OCI-LY1 (cell line): ENCODE measurements around the gene SLC39A6.

Experiments used
- H2AFZ ChIP-seq: fragments of 200-600 bp; sonication (generic), shearing (Covaris generic); 2 replicates; pipeline ENCODE4 v1.6.0; 2014; ENCODE audit warnings: antibody characterized with exemption, mild to moderate bottlenecking, low read length
- H3F3A ChIP-seq: fragments of 200-600 bp; sonication (generic), shearing (Covaris generic); 2 replicates; pipeline ENCODE4 v1.6.0; 2014; ENCODE audit warnings: mild to moderate bottlenecking, antibody characterized with exemption, low read length, moderate library complexity; ENCODE audit not compliant: insufficient read depth
- H3K27ac ChIP-seq: fragments of 200-600 bp; sonication (generic); 2 replicates; pipeline ENCODE4 v1.5.1; 2014; ENCODE audit warnings: low read length, mixed run types, mild to moderate bottlenecking, low read depth; ENCODE audit not compliant: poor library complexity, severe bottlenecking
- H3K27me3 ChIP-seq: fragments of 200-600 bp; sonication (generic); 2 replicates; pipeline ENCODE4 v1.6.0; 2014; ENCODE audit warnings: antibody characterized with exemption, mild to moderate bottlenecking, low read length, moderate library complexity; ENCODE audit not compliant: insufficient read depth
- H3K36me3 ChIP-seq: fragments of 200-600 bp; sonication (generic); 2 replicates; pipeline ENCODE4 v1.6.1; 2014; ENCODE audit warnings: mild to moderate bottlenecking, antibody characterized with exemption, low read length, moderate library complexity, mixed read lengths; ENCODE audit not compliant: insufficient read depth
- H3K4me1 ChIP-seq: fragments of 200-600 bp; sonication (generic); 2 replicates; pipeline ENCODE4 v1.5.1; 2014; ENCODE audit warnings: mild to moderate bottlenecking, low read length, moderate library complexity; ENCODE audit not compliant: insufficient read depth, severe bottlenecking
- H3K4me2 ChIP-seq: fragments of 200-600 bp; sonication (generic), shearing (Covaris generic); 2 replicates; pipeline ENCODE4 v1.6.1; 2014; ENCODE audit warnings: low read length
- H3K4me3 ChIP-seq: fragments of 200-600 bp; sonication (generic); 2 replicates; pipeline ENCODE4 v1.5.1; 2014; ENCODE audit warnings: low read length, low read depth, mild to moderate bottlenecking, mixed read lengths; ENCODE audit not compliant: poor library complexity, severe bottlenecking
- H3K79me2 ChIP-seq: fragments of 200-600 bp; shearing (Covaris generic); 2 replicates; pipeline ENCODE4 v1.6.1; 2016; ENCODE audit warnings: mixed run types, low read length, mixed read lengths; ENCODE audit not compliant: insufficient read depth
- H3K9ac ChIP-seq: fragments of 200-600 bp; sonication (generic), shearing (Covaris generic); 2 replicates; pipeline ENCODE4 v1.6.1; 2014; ENCODE audit warnings: mild to moderate bottlenecking, low read length, mixed read lengths
- H3K9me2 ChIP-seq: fragments of 200-600 bp; sonication (generic), shearing (Covaris generic); 2 replicates; pipeline ENCODE4 v1.6.1; 2014; ENCODE audit warnings: low read depth, mild to moderate bottlenecking, low read length, mixed read lengths
- H3K9me3 ChIP-seq: fragments of 200-600 bp; shearing (Covaris generic); 2 replicates; pipeline ENCODE4 v1.6.1; 2014; ENCODE audit warnings: low read length, mixed read lengths
- H4K20me1 ChIP-seq: fragments of 200-600 bp; sonication (generic), shearing (Covaris generic); 2 replicates; pipeline ENCODE4 v1.6.0; 2016; ENCODE audit warnings: mild to moderate bottlenecking, low read length; ENCODE audit not compliant: insufficient read depth
- CTCF ChIP-seq: fragments of 200-600 bp; sonication (generic), shearing (Covaris generic); IDR thresholded peaks from 2 replicates; pipeline ENCODE4 v1.5.1; 2017; ENCODE audit warnings: mild to moderate bottlenecking, antibody characterized with exemption, low read length, moderate library complexity, mixed read lengths
- EZH2 ChIP-seq: fragments of 200-600 bp; sonication (generic), shearing (Covaris generic); IDR thresholded peaks from 2 replicates; pipeline ENCODE4 v1.8.0; 2017; ENCODE audit warnings: borderline replicate concordance, mixed run types, mild to moderate bottlenecking, antibody characterized with exemption, low read length, moderate library complexity, mixed read lengths

The SLC39A6 gene

DNA sequence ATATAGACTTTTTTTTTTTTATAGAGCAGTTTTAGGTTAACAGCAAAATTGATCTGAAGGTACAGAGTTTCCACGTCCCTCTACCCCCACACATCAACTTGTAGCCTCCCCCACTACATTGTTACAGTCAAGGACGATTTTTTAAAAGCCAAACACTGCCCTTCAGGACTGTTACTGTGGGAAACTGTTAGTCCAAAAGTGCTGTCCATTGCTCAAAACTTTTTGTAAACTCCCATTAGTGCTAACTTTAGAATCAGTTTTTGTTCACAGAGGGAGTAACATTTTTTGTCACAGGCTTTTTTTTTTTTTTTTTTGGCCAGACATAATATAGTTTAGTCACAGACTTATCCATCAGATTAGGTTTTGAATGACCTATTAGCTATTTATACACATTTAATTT, 24.6 kb upstream of the SLC39A6 start:
- Histone ChIP-seq H3K9me2 (no peaks in the 10 kb centered on the region), H3K27me3 (no peaks in the 10 kb centered on the region), H3K4me3 (no peak overlapping the region), H3F3A (no peaks in the 10 kb centered on the region), H3K4me2 (no peak overlapping the region), H3K79me2 (no peaks in the 10 kb centered on the region), H3K36me3 (peaks cover 92% of the 10 kb centered on the region), H4K20me1 (no peaks in the 10 kb centered on the region), H3K27ac (no peak overlapping the region), H3K4me1 (peaks cover 20% of the 10 kb centered on the region), H3K9ac (no peak overlapping the region), H2AFZ (no peak overlapping the region), H3K9me3 (no peaks in the 10 kb centered on the region)
- no peak for TF ChIP-seq CTCF
- no peak for TF ChIP-seq EZH2

- Histone ChIP-seq H3K4me3 (no peak overlapping the region), H3K36me3 (peaks cover 92% of the 10 kb centered on the region), H3K9me3 (no peaks in the 10 kb centered on the region), H3K4me1 (peaks cover 24% of the 10 kb centered on the region), H3K27ac (no peak overlapping the region), H3K9me2 (no peaks in the 10 kb centered on the region), H4K20me1 (no peaks in the 10 kb centered on the region), H2AFZ (no peak overlapping the region), H3K4me2 (no peak overlapping the region), H3K79me2 (no peaks in the 10 kb centered on the region), H3K27me3 (no peaks in the 10 kb centered on the region), H3K9ac (no peak overlapping the region), H3F3A (no peaks in the 10 kb centered on the region)
- TF ChIP-seq CTCF (no peak), EZH2 (no peak)
These were observed 24.1 kb upstream of the SLC39A6 start for GRCh38 chr18:36153203-36153602.

- TF ChIP-seq EZH2, result no peak
- no peak for TF ChIP-seq CTCF
- Histone ChIP-seq H3K27me3 (no peaks in the 10 kb centered on the region), H3K9me3 (no peaks in the 10 kb centered on the region), H3K4me1 (peaks cover 24% of the 10 kb centered on the region), H3F3A (no peaks in the 10 kb centered on the region), H3K36me3 (peaks cover 92% of the 10 kb centered on the region), H2AFZ (no peak overlapping the region), H3K4me2 (no peak overlapping the region), H3K27ac (no peak overlapping the region), H4K20me1 (no peaks in the 10 kb centered on the region), H3K4me3 (no peak overlapping the region), H3K9me2 (no peaks in the 10 kb centered on the region), H3K9ac (no peak overlapping the region), H3K79me2 (no peaks in the 10 kb centered on the region)
These were observed 23.6 kb upstream of the SLC39A6 start for GRCh38 chr18:36152781-36153180.
